ENCODE results near the gene ZMIZ1.

DNA sequence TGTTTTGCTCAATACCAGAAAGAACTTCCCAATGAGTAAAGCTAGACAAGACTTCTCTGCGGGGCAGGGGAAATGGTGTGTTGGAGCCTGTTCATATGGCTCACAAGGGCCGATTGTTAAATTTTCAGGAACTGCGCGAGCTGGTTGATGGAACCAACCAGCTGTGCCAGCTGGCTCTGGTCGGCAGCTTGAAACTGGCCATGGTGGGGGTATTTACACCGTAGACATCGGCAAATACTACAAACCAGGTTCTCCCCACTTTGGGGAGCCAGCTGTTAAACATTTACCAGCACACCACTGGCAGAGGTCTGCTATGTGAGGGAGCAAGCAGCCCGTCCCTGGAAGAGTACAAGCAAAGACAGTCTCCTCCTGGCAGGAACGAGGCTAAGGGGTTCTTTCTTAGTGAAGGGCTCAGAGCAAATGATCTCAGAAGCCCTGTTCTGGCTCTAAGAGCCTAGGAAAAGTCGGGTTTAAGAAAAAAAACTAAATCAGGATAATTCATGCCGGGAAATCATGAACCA is 8.8 kb upstream of the ZMIZ1 start:
- TF ChIP-seq, protein P1, sequence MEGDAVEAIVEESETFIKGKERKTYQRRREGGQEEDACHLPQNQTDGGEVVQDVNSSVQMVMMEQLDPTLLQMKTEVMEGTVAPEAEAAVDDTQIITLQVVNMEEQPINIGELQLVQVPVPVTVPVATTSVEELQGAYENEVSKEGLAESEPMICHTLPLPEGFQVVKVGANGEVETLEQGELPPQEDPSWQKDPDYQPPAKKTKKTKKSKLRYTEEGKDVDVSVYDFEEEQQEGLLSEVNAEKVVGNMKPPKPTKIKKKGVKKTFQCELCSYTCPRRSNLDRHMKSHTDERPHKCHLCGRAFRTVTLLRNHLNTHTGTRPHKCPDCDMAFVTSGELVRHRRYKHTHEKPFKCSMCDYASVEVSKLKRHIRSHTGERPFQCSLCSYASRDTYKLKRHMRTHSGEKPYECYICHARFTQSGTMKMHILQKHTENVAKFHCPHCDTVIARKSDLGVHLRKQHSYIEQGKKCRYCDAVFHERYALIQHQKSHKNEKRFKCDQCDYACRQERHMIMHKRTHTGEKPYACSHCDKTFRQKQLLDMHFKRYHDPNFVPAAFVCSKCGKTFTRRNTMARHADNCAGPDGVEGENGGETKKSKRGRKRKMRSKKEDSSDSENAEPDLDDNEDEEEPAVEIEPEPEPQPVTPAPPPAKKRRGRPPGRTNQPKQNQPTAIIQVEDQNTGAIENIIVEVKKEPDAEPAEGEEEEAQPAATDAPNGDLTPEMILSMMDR (IDR thresholded peaks at IDR 0.05 in 4 of 5, conservative IDR thresholded peaks at IDR 0.05 in 1 of 5) = no peak
- no peak for TF ChIP-seq POLR2A (IDR thresholded peaks at IDR 0.05)

All from gastrocnemius medialis (tissue), 4 donors.